ENCODE results near the gene POLDIP2.

The POLDIP2 gene

GRCh38 chr17:28357061-28357900, at the start of gene POLDIP2:
TSS of gene POLDIP2 (minus strand) at chr17:28357527. CDS start at chr17:28357448, 79 bp downstream.
- peak; percentile 61 for DNase-seq (ENCODE audit: low read depth)

DNA sequence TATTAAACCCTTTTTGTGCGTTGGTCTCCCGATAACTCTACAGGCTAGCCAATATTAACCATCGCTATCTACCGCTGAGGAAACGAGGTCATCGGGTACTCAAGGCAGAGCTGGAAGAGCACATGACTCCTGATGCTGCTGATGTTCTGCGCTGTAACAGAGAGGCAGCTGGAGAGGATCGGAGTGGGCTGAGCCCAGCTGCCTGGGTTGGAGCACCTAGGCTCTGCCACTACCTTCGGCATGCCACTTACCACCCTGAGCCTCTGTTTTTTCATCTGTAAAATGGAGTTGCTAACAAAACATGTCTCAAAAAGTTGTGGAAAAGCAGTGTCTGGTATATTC, 49.1 kb upstream of the POLDIP2 start:
- no peak for DNase-seq (ENCODE audit: low read depth)

DNA sequence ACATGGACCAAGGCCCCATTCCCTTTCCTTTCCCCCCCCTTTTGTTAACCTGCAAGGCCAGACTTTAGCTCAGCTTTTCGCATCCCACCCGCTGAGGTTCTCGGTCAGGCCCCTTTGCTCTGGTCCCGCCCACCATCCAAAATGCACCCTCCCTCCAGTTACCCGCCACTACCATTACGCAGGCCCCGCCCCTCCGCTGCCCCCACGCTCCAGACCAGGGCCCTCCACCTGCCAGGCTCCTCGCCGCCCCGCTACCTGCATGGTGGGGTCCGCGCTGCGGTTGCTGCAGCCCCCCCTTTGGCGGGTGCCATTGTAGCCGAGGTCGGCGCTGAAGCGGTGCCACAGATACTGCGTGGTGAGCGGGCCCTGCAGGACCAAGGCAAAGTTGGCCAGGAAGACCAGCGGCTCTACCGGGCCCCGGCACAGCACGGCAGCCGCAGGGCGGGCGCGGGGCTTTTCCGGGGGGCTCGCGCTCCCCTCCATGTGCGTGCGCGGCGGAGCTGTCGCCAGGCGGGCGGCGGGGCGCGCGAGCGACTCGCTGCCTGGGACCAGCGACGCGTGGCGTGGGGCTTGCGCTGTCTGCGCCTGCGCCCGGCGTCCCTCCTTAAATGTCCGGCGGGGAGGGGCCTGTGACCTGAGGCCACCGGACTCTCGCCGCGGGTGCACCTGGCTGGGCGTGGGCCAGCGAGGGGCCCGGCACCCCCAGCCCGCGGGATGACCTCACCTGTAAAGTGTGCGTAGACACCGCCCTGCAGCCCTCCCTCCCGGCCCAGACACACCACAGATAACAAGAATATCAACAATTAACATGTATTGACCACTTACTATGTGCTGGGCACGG, 48.5 kb upstream of the POLDIP2 start, which contains the start of gene SLC46A1:
Gene SLC46A1, minus strand, starts transcription at position 581 of the 841 bp plus-strand sequence. Its CDS starts 98 bp downstream, at position 483.
- no peak for DNase-seq (ENCODE audit: low read depth)

DNA sequence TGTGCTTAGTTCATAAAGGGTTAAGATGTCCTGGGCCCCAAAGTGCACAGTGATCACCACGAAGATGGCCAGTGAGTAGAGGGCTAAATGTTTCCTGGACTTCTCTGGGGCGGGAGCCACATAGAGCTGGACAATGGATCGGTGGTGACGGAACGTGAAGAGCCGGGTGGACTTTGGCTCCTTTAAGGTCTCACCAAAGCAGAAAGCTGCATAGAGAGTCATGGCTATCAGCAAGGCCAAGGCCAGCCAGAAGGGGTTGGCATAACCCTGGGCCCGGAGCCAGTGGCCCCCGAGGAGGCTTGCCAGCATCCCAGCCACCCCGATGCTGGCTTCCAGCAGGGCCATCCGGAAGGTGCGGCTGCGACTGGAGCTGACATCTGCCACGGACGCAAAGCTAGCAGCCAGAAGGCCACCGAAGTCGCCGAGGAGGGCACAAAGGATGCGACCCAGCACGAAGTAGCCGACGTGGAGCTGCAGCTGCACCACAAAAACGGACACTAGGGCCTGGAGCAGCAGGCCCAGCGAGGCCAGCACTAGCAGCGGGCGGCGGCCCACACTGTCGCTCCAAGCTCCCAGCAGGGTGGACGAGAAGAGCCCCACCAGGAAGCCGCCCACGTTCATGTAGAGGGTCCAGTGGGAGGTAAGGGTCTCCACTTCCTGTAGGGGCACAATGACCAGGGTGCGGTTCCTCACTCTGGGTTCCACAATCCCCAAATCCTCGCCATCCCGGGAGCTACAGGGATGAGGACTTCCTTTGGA, 47.7 kb upstream of the POLDIP2 start:
- no peak for DNase-seq (ENCODE audit: low read depth)

DNA sequence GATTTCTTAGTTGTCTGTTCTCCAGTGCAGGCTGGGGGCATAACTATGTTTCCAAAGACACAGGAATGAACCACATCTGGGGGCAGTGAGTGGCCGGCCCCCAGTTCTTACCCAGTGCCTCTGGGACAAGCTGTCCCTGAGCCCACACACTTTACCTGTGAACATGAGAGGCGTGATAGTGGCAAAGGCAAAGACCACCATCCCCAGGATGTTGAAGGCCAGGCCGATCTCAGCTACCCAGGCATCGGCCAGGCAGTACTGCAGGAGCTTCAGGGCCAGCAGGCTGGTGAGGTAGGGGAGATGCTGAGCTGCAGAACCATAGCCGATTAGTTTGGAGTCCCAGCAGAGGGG, 47.1 kb upstream of the POLDIP2 start:
- no peak for DNase-seq (ENCODE audit: low read depth)

GRCh38 chr17:28404007-28404406, 46.7 kb upstream of the POLDIP2 start:
- DNase-seq (ENCODE audit: low read depth) = no peak

- DNase-seq (ENCODE audit: low read depth) = no peak
Observed at GRCh38 chr17:28402844-28403243, 45.5 kb upstream of the POLDIP2 start.

- DNase-seq (ENCODE audit: low read depth) = no peak
Observed at GRCh38 chr17:28402224-28402630, 44.9 kb upstream of the POLDIP2 start.

GRCh38 chr17:28399808-28400207, 42.5 kb upstream of the POLDIP2 start:
- no peak for DNase-seq (ENCODE audit: low read depth)

GRCh38 chr17:28398280-28398981, 41.1 kb upstream of the POLDIP2 start:
- no peak for DNase-seq (ENCODE audit: low read depth)

GRCh38 chr17:28397687-28398279, 40.5 kb upstream of the POLDIP2 start:
- no peak for DNase-seq (ENCODE audit: low read depth)

DNA sequence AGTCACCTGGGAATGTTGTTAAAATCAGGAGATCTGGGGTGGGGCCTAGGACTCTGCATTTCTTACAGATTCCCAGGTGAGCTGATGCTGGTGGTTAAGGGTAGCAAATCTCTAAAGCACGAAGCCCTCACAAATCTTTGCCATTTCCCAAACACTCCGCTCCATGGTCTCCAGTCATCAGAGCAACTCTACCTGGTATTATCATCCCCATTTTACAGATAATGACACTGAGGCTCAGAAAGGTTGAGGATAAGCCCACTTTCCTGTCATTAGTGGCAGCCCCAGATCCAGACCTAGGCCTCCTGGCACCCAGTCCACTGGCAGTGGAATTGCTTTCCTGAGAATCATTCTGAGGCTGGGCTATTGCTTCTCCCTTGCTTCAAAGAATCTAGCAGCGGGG, 39.9 kb upstream of the POLDIP2 start:
- DNase-seq (ENCODE audit: low read depth) = no peak

- DNase-seq (ENCODE audit: low read depth) = no peak
Observed at GRCh38 chr17:28396635-28397239, 39.4 kb upstream of the POLDIP2 start.

GRCh38 chr17:28395968-28396367, 38.6 kb upstream of the POLDIP2 start:
- no peak for DNase-seq (ENCODE audit: low read depth)

- DNase-seq (ENCODE audit: low read depth) = no peak
Observed at GRCh38 chr17:28395426-28395825, 38.1 kb upstream of the POLDIP2 start.

- DNase-seq (ENCODE audit: low read depth) = no peak
Observed at GRCh38 chr17:28394337-28395116, 37.2 kb upstream of the POLDIP2 start.

- DNase-seq (ENCODE audit: low read depth) = no peak
Observed at GRCh38 chr17:28392491-28392890, 35.2 kb upstream of the POLDIP2 start.

- DNase-seq (ENCODE audit: low read depth) = no peak
Observed at GRCh38 chr17:28391401-28391800, 34.1 kb upstream of the POLDIP2 start.

- DNase-seq (ENCODE audit: low read depth) = no peak
Observed at GRCh38 chr17:28390984-28391383, 33.7 kb upstream of the POLDIP2 start.

- DNase-seq (ENCODE audit: low read depth) = no peak
Observed at GRCh38 chr17:28390563-28390962, 33.2 kb upstream of the POLDIP2 start.
